AG09309 (cell line): ENCODE data around the gene SOX8.

ENCODE experiments used
- DNase-seq: peaks from one replicate; pipeline ENCODE4 v3.0.0-alpha.2; 2010; ENCODE audit warnings: low read depth
- H3K4me3 ChIP-seq: 2 replicates; pipeline ENCODE4 v1.5.1; 2011; ENCODE audit warnings: mild to moderate bottlenecking, low read depth, low read length, moderate library complexity; ENCODE audit not compliant: control insufficient read depth
- CTCF ChIP-seq: IDR thresholded peaks from 2 replicates; pipeline ENCODE4 v1.5.1; 2011; ENCODE audit warnings: mild to moderate bottlenecking, low read depth, low read length, inconsistent platforms; ENCODE audit not compliant: insufficient read depth, control insufficient read depth; ENCODE audit errors: missing control alignments

The SOX8 gene

DNA sequence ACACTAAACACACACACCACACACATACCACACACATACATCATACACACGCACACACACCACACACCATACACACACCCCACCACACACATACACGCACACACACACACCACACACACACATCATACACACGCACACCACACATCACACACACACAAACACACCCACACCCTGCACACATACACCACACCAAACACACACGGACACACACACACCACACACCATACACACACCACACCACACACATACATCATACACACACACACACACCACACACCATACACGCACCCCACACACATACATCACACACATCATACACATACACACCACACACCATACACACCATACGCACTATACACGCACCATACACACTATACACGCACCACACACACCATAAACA is 3.7 kb upstream of the SOX8 start:
- no peak overlapping the region for H3K4me3 ChIP-seq
- no peak for TF ChIP-seq CTCF
- no peak for DNase-seq

GRCh38 chr16:978403-978802 is 3.2 kb upstream of the SOX8 start:
- H3K4me3 ChIP-seq: no peak overlapping the region
- TF ChIP-seq CTCF: no peak
- no peak for DNase-seq

- TF ChIP-seq CTCF: no peak
- no peak overlapping the region for H3K4me3 ChIP-seq
- no peak for DNase-seq
Measured at GRCh38 chr16:979147-979546, 2.4 kb upstream of the SOX8 start.

- H3K4me3 ChIP-seq: no peak overlapping the region
- no peak for DNase-seq
- no peak for TF ChIP-seq CTCF
Measured at GRCh38 chr16:979859-980594, 1.5 kb upstream of the SOX8 start.

GRCh38 chr16:980595-980854 is 1.0 kb upstream of the SOX8 start:
- no peak for TF ChIP-seq CTCF
- H3K4me3 ChIP-seq: no peak overlapping the region
- no peak for DNase-seq

DNA sequence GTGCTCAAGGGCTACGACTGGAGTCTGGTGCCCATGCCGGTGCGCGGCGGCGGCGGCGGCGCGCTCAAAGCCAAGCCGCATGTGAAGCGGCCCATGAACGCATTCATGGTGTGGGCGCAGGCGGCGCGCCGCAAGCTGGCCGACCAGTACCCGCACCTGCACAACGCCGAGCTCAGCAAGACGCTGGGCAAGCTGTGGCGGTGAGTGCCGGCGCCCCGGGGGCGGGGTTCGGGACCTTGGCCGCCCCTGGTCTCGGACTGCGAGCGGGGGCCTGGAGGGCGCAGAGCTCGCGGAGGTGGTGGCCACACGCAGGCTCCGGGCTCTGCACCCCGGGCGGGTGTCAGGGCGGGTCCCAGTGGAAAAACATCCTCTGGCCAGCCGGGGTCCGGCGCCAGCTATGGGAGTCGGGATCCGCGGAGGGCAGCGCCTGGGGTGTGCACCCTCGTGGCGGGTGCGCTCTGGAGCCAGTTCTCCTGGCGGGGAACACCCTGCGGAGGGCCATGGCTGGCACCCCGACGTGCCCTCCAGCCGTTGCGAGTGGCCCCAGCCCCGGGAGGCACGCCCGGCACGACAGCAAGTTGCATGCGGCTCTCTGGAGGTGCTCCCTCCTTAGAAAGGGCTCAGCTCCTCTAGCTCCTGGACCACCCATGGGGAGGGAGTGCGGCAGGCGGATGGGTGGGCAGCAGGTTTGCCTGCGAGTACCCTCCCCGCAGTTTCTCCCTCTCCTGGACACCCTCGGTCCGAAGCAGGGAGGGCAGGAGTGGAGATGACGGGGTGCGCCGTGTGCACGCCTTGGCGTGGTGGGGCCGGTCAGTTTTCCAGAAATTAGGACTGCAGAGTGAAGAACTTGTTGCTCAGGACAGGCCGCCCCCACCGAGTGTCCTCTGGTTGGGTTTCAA is 824 bp downstream of the SOX8 start:
- DNase-seq: no peak
- no peak overlapping the region for H3K4me3 ChIP-seq

More for the DNA sequence above, 824 bp downstream of the SOX8 start:
- TF ChIP-seq CTCF: no peak
